Fibroblast of skin of left biceps (primary cell): ENCODE results near the gene ANKRD66.
"Not testable (repeated sequence)": the region's sequence is repeated elsewhere in the genome, so short reads cannot be mapped to it uniquely, and the experiment has no call there.

Experiments
- DNase-seq, 2 experiments: peaks; one replicate each; pipeline ENCODE4 v3.0.0-alpha.2; 2013; ENCODE audit warnings: low read depth in 2 of 2

ANKRD66 gene

GRCh38 chr6:46746696-46747095 lies at the start of gene ANKRD66:
TSS of gene ANKRD66 (plus strand) at chr6:46746933. CDS start at chr6:46751949, 5,016 bp downstream.
- DNase-seq, result no peak

- DNase-seq, result no peak
Measured at GRCh38 chr6:46699970-46700369, 46.8 kb upstream of the ANKRD66 start.

- DNase-seq, result no peak
Measured at GRCh38 chr6:46704562-46704961, 42.2 kb upstream of the ANKRD66 start.

- no peak for DNase-seq
Measured at GRCh38 chr6:46706464-46706863, 40.3 kb upstream of the ANKRD66 start.

- no peak for DNase-seq
Measured at GRCh38 chr6:46711491-46711890, 35.2 kb upstream of the ANKRD66 start.

- DNase-seq, result no peak
Measured at GRCh38 chr6:46715141-46715540, 31.6 kb upstream of the ANKRD66 start.

GRCh38 chr6:46719099-46719498 lies 27.6 kb upstream of the ANKRD66 start:
- DNase-seq, result no peak

GRCh38 chr6:46720401-46720800 lies 26.3 kb upstream of the ANKRD66 start:
- no peak for DNase-seq

GRCh38 chr6:46729787-46730326 lies 16.9 kb upstream of the ANKRD66 start:
- DNase-seq, result no peak

GRCh38 chr6:46730921-46731461 lies 15.7 kb upstream of the ANKRD66 start:
- no peak for DNase-seq

- DNase-seq, result no peak
Measured at GRCh38 chr6:46733341-46733801, 13.4 kb upstream of the ANKRD66 start.

GRCh38 chr6:46734867-46735719 lies 11.6 kb upstream of the ANKRD66 start, which contains the start of gene PLA2G7:
TSS of gene PLA2G7 (minus strand) at chr6:46735375. CDS start at chr6:46722891, 12,484 bp downstream.
- no peak for DNase-seq

- DNase-seq, result no peak
Measured at GRCh38 chr6:46735720-46736031, 11.1 kb upstream of the ANKRD66 start.

- DNase-seq, result no peak
Measured at GRCh38 chr6:46736906-46737305, 9.8 kb upstream of the ANKRD66 start.

GRCh38 chr6:46741482-46741881 lies 5.3 kb upstream of the ANKRD66 start:
- DNase-seq, result no peak

GRCh38 chr6:46741910-46742309 lies 4.8 kb upstream of the ANKRD66 start:
- no peak for DNase-seq

- no peak for DNase-seq
Measured at GRCh38 chr6:46743425-46744158, 3.1 kb upstream of the ANKRD66 start.

GRCh38 chr6:46744159-46744725 lies 2.5 kb upstream of the ANKRD66 start:
- DNase-seq, result not testable (repeated sequence)

- DNase-seq, result no peak
Measured at GRCh38 chr6:46745973-46746372, 760 bp upstream of the ANKRD66 start.

- DNase-seq, result no peak
Measured at GRCh38 chr6:46748940-46749503, 2.3 kb downstream of the ANKRD66 start.

GRCh38 chr6:46749731-46750130 lies 3.0 kb downstream of the ANKRD66 start:
- DNase-seq, result no peak

GRCh38 chr6:46751658-46752057 lies 4.9 kb downstream of the ANKRD66 start:
- no peak for DNase-seq
